H1 (cell line): ENCODE results near the gene EAF2. TPM values are rescaled to one million over a fixed set of nuclear protein-coding genes. Genes with fewer than 3 reads are reported as not detected.

Experiments used
- CTCF ChIA-PET: fragments of 300-600 bp; sonication (Branson Sonifier 250); formaldehyde crosslinking; loops from one replicate; lab custom pipeline; 2021; ENCODE audit not compliant: partially characterized antibody; lab: Charles Lee
- POLR2A ChIA-PET: fragments of 300-600 bp; sonication (Branson Sonifier 250); formaldehyde crosslinking; loops from one replicate; lab custom pipeline; 2021; ENCODE audit warnings: inconsistent platforms; ENCODE audit not compliant: partially characterized antibody; lab: Charles Lee
- DNase-seq, 2 experiments: peaks; one replicate each; pipeline versions ENCODE4 v3.0.0 to v3.0.0-alpha.2; 2010 to 2022; ENCODE audit warnings: low spot score in 2 of 2, low read depth in 1 of 2, mixed read lengths in 1 of 2
- FAIRE-seq: peaks from 2 replicates; lab custom pipeline; 2011; peaks lifted over from hg19 to GRCh38; lab: Jason Lieb, UNC
- H2AFZ ChIP-seq: 2 replicates; pipeline ENCODE4 v1.8.1; 2012; ENCODE audit warnings: low read length, inconsistent platforms
- H2AK5ac ChIP-seq: 2 replicates; pipeline ENCODE4 v1.6.1; 2013; ENCODE audit warnings: low read depth, low read length
- H2BK120ac ChIP-seq: replicated peaks from 2 replicates; pipeline ENCODE3; 2013; ENCODE audit warnings: low read depth, low read length, inconsistent platforms
- H2BK12ac ChIP-seq: 2 replicates; pipeline ENCODE4 v1.6.1; 2013; ENCODE audit warnings: low read depth, low read length
- H2BK15ac ChIP-seq: 2 replicates; pipeline ENCODE4 v1.6.1; 2013; ENCODE audit warnings: low read length
- H2BK20ac ChIP-seq: 2 replicates; pipeline ENCODE4 v1.6.1; 2013; ENCODE audit warnings: low read length
- H2BK5ac ChIP-seq: 2 replicates; pipeline ENCODE4 v1.6.1; 2013; ENCODE audit warnings: low read depth, low read length
- H3K14ac ChIP-seq: 2 replicates; pipeline ENCODE4 v1.6.1; 2013; ENCODE audit warnings: inconsistent platforms; ENCODE audit not compliant: insufficient read length
- H3K18ac ChIP-seq: 2 replicates; pipeline ENCODE4 v1.6.1; 2013; ENCODE audit warnings: low read length; ENCODE audit errors: extremely low read depth
- H3K23ac ChIP-seq: 2 replicates; pipeline ENCODE4 v1.6.1; 2013; ENCODE audit warnings: inconsistent platforms; ENCODE audit not compliant: insufficient read length
- H3K23me2 ChIP-seq: 2 replicates; pipeline ENCODE4 v1.6.1; 2013; ENCODE audit warnings: low read depth, low read length
- H3K27ac ChIP-seq: 2 replicates; pipeline ENCODE4 v1.6.1; 2011; ENCODE audit warnings: low read depth, low read length, inconsistent platforms
- H3K27me3 ChIP-seq, 4 experiments: replicated peaks in 1 of 4; 1 replicate in 1 of 4; 2 replicates in 3 of 4; pipeline versions ENCODE4 v1.6.1 to v1.8.1; 2011 to 2013; ENCODE audit warnings: low read length in 3 of 4, mild to moderate bottlenecking in 3 of 4, inconsistent platforms in 2 of 4, mixed read lengths in 2 of 4, moderate library complexity in 1 of 4; ENCODE audit not compliant: control insufficient read depth in 3 of 4, insufficient read depth in 3 of 4; ENCODE audit errors: extremely low read depth in 1 of 4
- H3K36me3 ChIP-seq, 4 experiments: 2 replicates each; pipeline versions ENCODE4 v1.6.1 to v1.8.1; 2011 to 2013; ENCODE audit warnings: mild to moderate bottlenecking in 4 of 4, low read length in 3 of 4, moderate library complexity in 2 of 4, control low read depth in 1 of 4, inconsistent platforms in 1 of 4; ENCODE audit not compliant: insufficient read depth in 4 of 4, control insufficient read depth in 2 of 4
- H3K4ac ChIP-seq: replicated peaks from 2 replicates; pipeline ENCODE3; 2013; ENCODE audit warnings: low read length, low read depth, mixed read lengths, inconsistent platforms; ENCODE audit not compliant: insufficient read length
- H3K4me1 ChIP-seq, 4 experiments: replicated peaks in 1 of 4; 1 replicate in 1 of 4; 2 replicates in 3 of 4; pipeline versions ENCODE4 v1.6.1 to v1.8.1; 2011 to 2013; ENCODE audit warnings: low read length in 3 of 4, inconsistent platforms in 2 of 4, mixed read lengths in 1 of 4; ENCODE audit not compliant: insufficient read depth in 4 of 4, control insufficient read depth in 3 of 4
- H3K4me2 ChIP-seq, 2 experiments: 2 replicates each; pipeline versions ENCODE4 v1.6.1 to v1.8.1; 2011 to 2013; ENCODE audit warnings: low read depth in 2 of 2, low read length in 2 of 2, control low read depth in 1 of 2, inconsistent platforms in 1 of 2, mild to moderate bottlenecking in 1 of 2; ENCODE audit not compliant: insufficient read depth in 1 of 2
- H3K4me3 ChIP-seq, 4 experiments: fragments of 200-600, 300-600 bp in 1 of 4; sonication (generic), shearing (Covaris generic), sonication (Bioruptor Twin) in 1 of 4; 2 replicates each; pipeline versions ENCODE4 v1.5.1 to v1.8.1; 2011 to 2016; ENCODE audit warnings: low read length in 4 of 4, low read depth in 3 of 4, control low read depth in 2 of 4, inconsistent platforms in 2 of 4, mild to moderate bottlenecking in 2 of 4, mixed read lengths in 1 of 4, moderate library complexity in 1 of 4; ENCODE audit not compliant: insufficient read depth in 2 of 4; ENCODE audit errors: extremely low read depth in 1 of 4
- H3K56ac ChIP-seq: replicated peaks from 2 replicates; pipeline ENCODE3; 2013; ENCODE audit warnings: low read depth, mild to moderate bottlenecking, mixed read lengths, low read length, inconsistent platforms; ENCODE audit not compliant: insufficient read length
- H3K79me1 ChIP-seq: 2 replicates; pipeline ENCODE4 v1.6.1; 2013; ENCODE audit warnings: low read depth, low read length, control low read depth
- H3K79me2 ChIP-seq, 2 experiments: 2 replicates each; pipeline versions ENCODE4 v1.6.1 to v1.8.1; 2012 to 2013; ENCODE audit warnings: low read length in 2 of 2, mild to moderate bottlenecking in 2 of 2, inconsistent platforms in 1 of 2; ENCODE audit not compliant: insufficient read depth in 2 of 2, control insufficient read depth in 1 of 2
- H3K9ac ChIP-seq, 4 experiments: replicated peaks in 1 of 4; 1 replicate in 1 of 4; 2 replicates in 3 of 4; pipeline versions ENCODE4 v1.6.1 to v1.8.1; 2011 to 2013; ENCODE audit warnings: low read depth in 3 of 4, low read length in 3 of 4, control low read depth in 2 of 4, mild to moderate bottlenecking in 2 of 4, moderate library complexity in 2 of 4, inconsistent platforms in 1 of 4; ENCODE audit errors: extremely low read depth in 1 of 4
- H3K9me3 ChIP-seq, 2 experiments: 2 replicates each; pipeline versions ENCODE4 v1.6.1 to v1.8.1; 2012 to 2013; ENCODE audit warnings: mild to moderate bottlenecking in 2 of 2, moderate library complexity in 2 of 2, control low read depth in 1 of 2, inconsistent platforms in 1 of 2, low read depth in 1 of 2, low read length in 1 of 2, mixed read lengths in 1 of 2; ENCODE audit not compliant: insufficient read depth in 2 of 2
- H4K20me1 ChIP-seq, 2 experiments: replicated peaks in 1 of 2; 2 replicates each; pipeline versions ENCODE3 to v1.8.1; 2011 to 2013; ENCODE audit warnings: inconsistent platforms in 2 of 2, low read length in 2 of 2, mild to moderate bottlenecking in 1 of 2; ENCODE audit not compliant: insufficient read depth in 2 of 2, control insufficient read depth in 1 of 2
- H4K5ac ChIP-seq: 2 replicates; pipeline ENCODE4 v1.6.1; 2013; ENCODE audit warnings: low read length, low read depth, mixed read lengths, inconsistent platforms; ENCODE audit not compliant: insufficient read length
- H4K8ac ChIP-seq: 2 replicates; pipeline ENCODE4 v1.8.0; 2013; ENCODE audit warnings: mild to moderate bottlenecking, moderate library complexity, low read length, inconsistent platforms; ENCODE audit not compliant: insufficient read depth; ENCODE audit errors: extremely low read depth
- H4K91ac ChIP-seq: replicated peaks from 2 replicates; pipeline ENCODE3; 2013; ENCODE audit warnings: low read length, mixed read lengths, inconsistent platforms; ENCODE audit not compliant: insufficient read length
- EGR1 ChIP-seq: IDR thresholded peaks from 2 replicates; pipeline ENCODE4 v1.6.1; 2011; ENCODE audit warnings: low read depth, low read length, borderline replicate concordance
- NANOG ChIP-seq: IDR thresholded peaks from 2 replicates; pipeline ENCODE4 v1.6.1; 2011; ENCODE audit warnings: low read length, low read depth, mild to moderate bottlenecking, inconsistent platforms; ENCODE audit not compliant: insufficient read depth, poor library complexity, severe bottlenecking
- POU5F1 ChIP-seq: IDR thresholded peaks from 2 replicates; pipeline ENCODE4 v1.6.1; 2011; ENCODE audit warnings: low read depth, mild to moderate bottlenecking, low read length, moderate library complexity
- SAP30 ChIP-seq: fragments of 300-600 bp; sonication (generic); IDR thresholded peaks from 2 replicates; pipeline ENCODE4 v1.7.1; 2012; ENCODE audit warnings: low read length, moderate library complexity, mild to moderate bottlenecking, inconsistent platforms; ENCODE audit not compliant: insufficient read depth, insufficient replicate concordance
- polyA plus RNA-seq, 7 experiments: library from polyadenylated mRNA; depleted of rRNA in 3 of 7; stranded (reverse) in 5 of 7; unstranded in 2 of 7; fragments of >200 nt in 5 of 7; fragments of 200-250 nt in 2 of 7; gene quantifications; 1 replicate in 5 of 7; 2 replicates in 1 of 7; 4 replicates in 1 of 7; pipeline versions ENCODE4 v1.2.1 to v1.2.3, GENCODE V29; 2011 to 2013; ENCODE audit warnings: missing spikeins in 2 of 7, mixed read lengths in 2 of 7
- total RNA-seq: library from RNA; stranded (reverse); fragmentation: NEBNext Ultra II Directional; extraction: Animal tissue kit (Norgen Biotek cat#: 25700); gene quantifications from 2 replicates; pipeline ENCODE4 v1.2.1, GENCODE V29; 2021

Gene EAF2
- total and polyA plus RNA-seq, 2 of the 8 experiments (the other 6 are each of a cell fraction or from before 2014, with no cell fraction given) = 3.6 to 6.6 TPM

GRCh38 chr3:121870717-121871116 lies 35.7 kb downstream of the EAF2 start:
- Histone ChIP-seq H2BK15ac (no peak overlapping the region), H2BK12ac (no peak overlapping the region)

More at GRCh38 chr3:121870717-121871116, 35.7 kb downstream of the EAF2 start:
- no peaks in the 10 kb centered on the region for H3K36me3 ChIP-seq
- no peak overlapping the region for H3K4ac ChIP-seq
- H4K20me1 ChIP-seq = no peaks in the 10 kb centered on the region
- no peak overlapping the region for H3K27ac ChIP-seq
- H3K9ac ChIP-seq = no peak overlapping the region
- H3K79me2 ChIP-seq = no peaks in the 10 kb centered on the region
- no peaks in the 10 kb centered on the region for H3K9me3 ChIP-seq
- no peak overlapping the region for H3K4me2 ChIP-seq
- no peaks in the 10 kb centered on the region for H3K4me1 ChIP-seq
- no peak overlapping the region for H3K4me3 ChIP-seq
- H3K56ac ChIP-seq = no peak overlapping the region
- no peaks in the 10 kb centered on the region for H3K79me1 ChIP-seq
- TF ChIP-seq EGR1 (no peak), SAP30 (no peak), POU5F1 (no peak), NANOG (no peak)
- no peak overlapping the region for H4K5ac ChIP-seq
- H2BK20ac ChIP-seq = no peak overlapping the region
- H4K8ac ChIP-seq = no peak overlapping the region
- H2BK120ac ChIP-seq = no peak overlapping the region
- H4K91ac ChIP-seq = no peak overlapping the region
- no peak overlapping the region for H3K23ac ChIP-seq
- H2AK5ac ChIP-seq = no peak overlapping the region
- no peak overlapping the region for H3K18ac ChIP-seq
- no peak for DNase-seq
- no peaks in the 10 kb centered on the region for H3K27me3 ChIP-seq
- no peak overlapping the region for H3K14ac ChIP-seq
- POLR2A ChIA-PET = no interaction called here
- no peaks in the 10 kb centered on the region for H3K23me2 ChIP-seq
- no peak for FAIRE-seq
- H2AFZ ChIP-seq = no peak overlapping the region
- CTCF ChIA-PET = no interaction called here
- H2BK5ac ChIP-seq = no peak overlapping the region
